GM23248 (cell line): ENCODE results near the gene PCDHA1. TPM values are rescaled to one million over a fixed set of nuclear protein-coding genes. Genes with fewer than 3 reads are reported as not detected.
"Not testable (repeated sequence)": the region's sequence is repeated elsewhere in the genome, so short reads cannot be mapped to it uniquely, and the experiment has no call there.

Source experiments
- DNase-seq: peaks from one replicate; pipeline ENCODE4 v3.0.0-alpha.2; 2015
- H2AFZ ChIP-seq: fragments of 200-600 bp; sonication (generic); 2 replicates; pipeline ENCODE4 v1.6.1; 2016; ENCODE audit warnings: antibody characterized with exemption
- H3F3A ChIP-seq: fragments of 200-600 bp; sonication (generic); 2 replicates; pipeline ENCODE4 v1.6.1; 2016; ENCODE audit warnings: mild to moderate bottlenecking, antibody characterized with exemption, mixed run types; ENCODE audit not compliant: insufficient read depth
- H3K27ac ChIP-seq: fragments of 200-600 bp; sonication (generic); 2 replicates; pipeline ENCODE4 v1.5.1; 2016; ENCODE audit warnings: mild to moderate bottlenecking
- H3K27me3 ChIP-seq: fragments of 200-600 bp; sonication (generic); replicated peaks from 2 replicates; pipeline ENCODE4 v1.6.1; 2016; ENCODE audit warnings: mild to moderate bottlenecking; ENCODE audit not compliant: insufficient read depth
- H3K36me3 ChIP-seq: fragments of 200-600 bp; sonication (generic); 2 replicates; pipeline ENCODE4 v1.6.1; 2016; ENCODE audit warnings: low read depth, mild to moderate bottlenecking
- H3K4me1 ChIP-seq: fragments of 200-600 bp; sonication (generic); 2 replicates; pipeline ENCODE4 v1.6.1; 2016; ENCODE audit warnings: mild to moderate bottlenecking; ENCODE audit not compliant: insufficient read depth
- H3K4me2 ChIP-seq: fragments of 200-600 bp; sonication (generic); one replicate; pipeline ENCODE4 v1.6.1; 2016; ENCODE audit warnings: mild to moderate bottlenecking; ENCODE audit not compliant: unreplicated experiment
- H3K4me3 ChIP-seq: fragments of 200-600 bp; sonication (generic); 2 replicates; pipeline ENCODE4 v1.5.1; 2016; ENCODE audit warnings: mild to moderate bottlenecking
- H3K79me2 ChIP-seq: fragments of 200-600 bp; sonication (generic); 2 replicates; pipeline ENCODE4 v1.6.1; 2016; ENCODE audit warnings: mild to moderate bottlenecking; ENCODE audit not compliant: insufficient read depth
- H3K9ac ChIP-seq: fragments of 200-600 bp; sonication (generic); 2 replicates; pipeline ENCODE4 v1.6.1; 2016; ENCODE audit warnings: mild to moderate bottlenecking
- H3K9me2 ChIP-seq: fragments of 200-600 bp; sonication (generic); 2 replicates; pipeline ENCODE4 v1.6.1; 2016; ENCODE audit warnings: mixed run types, mild to moderate bottlenecking, moderate library complexity; ENCODE audit not compliant: insufficient read depth
- H3K9me3 ChIP-seq: fragments of 200-600 bp; sonication (generic); one replicate; pipeline ENCODE4 v1.6.1; 2017; ENCODE audit warnings: low read depth
- H4K20me1 ChIP-seq: fragments of 200-600 bp; sonication (generic); 2 replicates; pipeline ENCODE4 v1.6.0; 2016; ENCODE audit not compliant: insufficient read depth
- EZH2 ChIP-seq: fragments of 200-600 bp; sonication (generic); IDR thresholded peaks from 2 replicates; pipeline ENCODE4 v1.6.1; 2018; ENCODE audit warnings: antibody characterized with exemption, mild to moderate bottlenecking; ENCODE audit not compliant: insufficient read depth, poor library complexity, severe bottlenecking
- EZH2phosphoT487 ChIP-seq: fragments of 200-600 bp; sonication (generic); IDR thresholded peaks from 2 replicates; pipeline ENCODE4 v1.6.1; 2018; ENCODE audit warnings: antibody characterized with exemption, moderate library complexity, mild to moderate bottlenecking, low read depth; ENCODE audit not compliant: insufficient read depth
- WGBS, 2 experiments: methylation state at CpG; one replicate each; pipeline ENCODE4 v1.1.6; 2015 to 2017; ENCODE audit warnings: low lambda C conversion rate in 2 of 2, low coverage in 1 of 2; ENCODE audit errors: missing lambda C conversion rate in 2 of 2; 5-methylcytosine and 5-hydroxymethylcytosine counted together
- in situ Hi-C: fragments of 300-500 bp; cut with MboI; formaldehyde crosslinking; loops from 2 replicates; pipeline ENCODE4 v1.15.0; 2020
- polyA plus RNA-seq: library from polyadenylated mRNA; unstranded; fragments of >200 nt; fragmentation: Nextera tagmentation; extraction: Ambion mirVana; gene quantifications from 2 replicates; pipeline ENCODE4 v1.2.1, GENCODE V29; 2016
- total RNA-seq: library from RNA; depleted of rRNA; stranded (reverse); fragments of >200 nt; shearing (Covaris generic); gene quantifications from 2 replicates; pipeline ENCODE4 v1.2.3, GENCODE V29; 2014

Gene PCDHA1
- total and polyA plus RNA-seq, 2 experiments from 2014 or later = not detected

DNA sequence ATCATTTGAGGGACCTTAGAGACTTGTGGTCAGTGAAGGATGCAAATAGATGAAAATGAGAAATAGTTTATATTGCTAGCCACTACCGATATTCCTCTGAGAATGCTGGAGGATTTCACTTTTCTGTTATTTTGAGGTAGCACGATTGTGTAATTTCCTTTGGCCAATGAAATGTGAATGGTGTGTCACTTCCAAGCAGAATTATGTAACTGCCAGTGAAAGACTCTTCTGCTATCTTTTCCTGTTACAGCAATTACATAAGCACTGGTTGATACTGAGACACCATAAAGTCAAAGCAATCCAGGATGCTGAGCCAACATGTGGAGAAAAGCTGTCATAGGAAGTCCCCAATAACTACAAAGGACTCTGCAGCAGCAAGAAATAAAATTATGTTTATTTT is 5.1 kb downstream of the PCDHA1 start:
- Histone ChIP-seq H3K4me2 (no peak overlapping the region), H3K27me3 (no peaks in the 10 kb centered on the region), H3K4me3 (no peak overlapping the region), H3K9me3 (no peaks in the 10 kb centered on the region), H3F3A (no peaks in the 10 kb centered on the region), H3K4me1 (no peaks in the 10 kb centered on the region), H4K20me1 (no peaks in the 10 kb centered on the region), H3K9me2 (no peaks in the 10 kb centered on the region), H3K27ac (no peak overlapping the region), H2AFZ (no peak overlapping the region), H3K36me3 (no peaks in the 10 kb centered on the region), H3K9ac (no peak overlapping the region), H3K79me2 (no peaks in the 10 kb centered on the region)
- in situ Hi-C loops = no loop called here
- 26 to 30% methylated on average over 2 of the region's 2 CpGs for WGBS, 2 experiments
- TF ChIP-seq EZH2 (no peak), EZH2phosphoT487 (no peak)
- DNase-seq = no peak

DNA sequence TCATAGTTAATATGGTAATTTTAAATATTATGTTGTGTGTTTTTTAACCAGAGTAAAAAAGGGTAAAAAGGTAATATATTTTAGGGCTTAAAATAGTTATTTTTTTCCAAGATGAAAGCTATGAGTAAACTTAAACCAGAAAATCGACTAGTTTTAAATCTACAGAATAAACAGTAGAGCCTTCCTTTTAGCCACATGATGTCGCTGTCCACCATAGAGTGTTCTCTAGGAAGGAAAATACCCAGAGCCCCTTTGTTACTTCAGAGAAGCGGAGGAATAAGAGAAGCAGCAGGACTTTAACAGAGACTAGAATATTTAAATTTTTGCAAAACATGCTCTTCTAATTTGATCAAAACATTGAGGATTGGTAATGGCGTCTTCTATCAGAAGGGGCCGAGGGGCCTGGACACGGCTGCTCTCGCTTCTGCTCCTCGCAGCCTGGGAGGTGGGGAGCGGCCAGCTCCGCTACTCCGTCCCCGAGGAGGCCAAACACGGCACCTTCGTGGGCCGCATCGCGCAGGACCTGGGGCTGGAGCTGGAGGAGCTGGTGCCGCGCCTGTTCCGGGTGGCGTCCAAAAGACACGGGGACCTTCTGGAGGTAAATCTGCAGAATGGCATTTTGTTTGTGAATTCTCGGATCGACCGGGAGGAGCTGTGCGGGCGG is 8.8 kb downstream of the PCDHA1 start, which contains the start of gene PCDHA2:
PCDHA2 (plus strand) TSS at position 258 of the 664 bp plus-strand sequence.
- no peak within 1 kb of the TSS for H3K4me3 ChIP-seq
- DNase-seq = peak; percentile 19
- in situ Hi-C loops = no loop called here
- no peak within 1 kb of the TSS for H3K9ac ChIP-seq
- TF ChIP-seq EZH2phosphoT487 = no peak
- no peak for TF ChIP-seq EZH2
- H3K27ac ChIP-seq = no peak within 1 kb of the TSS
- H2AFZ ChIP-seq = 0 out of 2 replicates have a peak within 1 kb of the TSS, but pooled peaks have one; percentile 51
- H3K79me2 ChIP-seq = no peaks in the 10 kb centered on the region
- no peaks in the 10 kb centered on the region for H3K9me2 ChIP-seq
- no peaks in the 10 kb centered on the region for H3K4me1 ChIP-seq
- 19 to 25% methylated on average over 27 of the region's 27 CpGs for WGBS, 2 experiments
- no peaks in the 10 kb centered on the region for H4K20me1 ChIP-seq
- no peaks in the 10 kb centered on the region for H3K9me3 ChIP-seq
- H3K4me2 ChIP-seq = no peak within 1 kb of the TSS
- no peaks in the 10 kb centered on the region for H3F3A ChIP-seq
- no peaks in the 10 kb centered on the region for H3K36me3 ChIP-seq
- H3K27me3 ChIP-seq = no peaks in the 10 kb centered on the region

DNA sequence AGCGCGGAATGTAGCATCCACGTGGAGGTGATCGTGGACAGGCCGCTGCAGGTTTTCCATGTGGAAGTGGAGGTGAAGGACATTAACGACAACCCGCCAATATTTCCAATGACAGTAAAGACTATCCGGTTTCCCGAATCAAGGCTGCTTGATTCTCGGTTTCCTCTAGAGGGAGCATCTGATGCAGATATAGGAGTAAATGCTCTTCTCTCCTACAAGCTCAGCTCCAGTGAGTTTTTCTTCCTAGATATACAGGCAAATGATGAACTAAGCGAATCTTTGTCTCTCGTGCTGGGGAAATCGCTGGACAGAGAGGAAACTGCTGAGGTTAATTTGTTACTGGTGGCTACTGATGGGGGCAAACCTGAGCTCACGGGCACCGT is 9.3 kb downstream of the PCDHA1 start:
- Histone ChIP-seq H3K79me2 (no peaks in the 10 kb centered on the region), H3F3A (no peaks in the 10 kb centered on the region), H3K9me2 (no peaks in the 10 kb centered on the region), H3K9ac (no peak overlapping the region), H4K20me1 (no peaks in the 10 kb centered on the region), H3K27ac (no peak overlapping the region), H3K27me3 (no peaks in the 10 kb centered on the region), H3K9me3 (no peaks in the 10 kb centered on the region), H3K36me3 (no peaks in the 10 kb centered on the region), H2AFZ (no peak overlapping the region), H3K4me1 (no peaks in the 10 kb centered on the region), H3K4me2 (no peak overlapping the region), H3K4me3 (no peak overlapping the region)
- in situ Hi-C loops = no loop called here
- peak; percentile 26 for DNase-seq
- no peak for TF ChIP-seq EZH2phosphoT487
- no peak for TF ChIP-seq EZH2
- WGBS, 2 experiments = 7 to 11% methylated on average over 15 of the region's 15 CpGs

- in situ Hi-C loops = not testable (repeated sequence)
Measured at GRCh38 chr5:140796072-140796717, 10.3 kb downstream of the PCDHA1 start.

More at GRCh38 chr5:140796072-140796717, 10.3 kb downstream of the PCDHA1 start:
- H3K4me3 ChIP-seq, H4K20me1 ChIP-seq, H3K27ac ChIP-seq, H2AFZ ChIP-seq, H3K4me1 ChIP-seq, H3K36me3 ChIP-seq, H3F3A ChIP-seq, DNase-seq, H3K4me2 ChIP-seq, H3K27me3 ChIP-seq, H3K9me3 ChIP-seq, H3K9ac ChIP-seq, H3K9me2 ChIP-seq, H3K79me2 ChIP-seq: not testable (repeated sequence)
- WGBS, 2 experiments = 54 to 57% methylated on average over 59 to 72 of the region's 72 CpGs
